H9 (cell line): Measurements from ENCODE around the gene COX5B. TPM values are rescaled to one million over a fixed set of nuclear protein-coding genes. Genes with fewer than 3 reads are reported as not detected.

Source experiments
- DNase-seq: peaks from one replicate; pipeline ENCODE4 v3.0.0-alpha.2; 2017
- H2AFZ ChIP-seq: one replicate; pipeline ENCODE4 v1.6.1; 2013; ENCODE audit warnings: mild to moderate bottlenecking, low read length, control low read depth, moderate library complexity
- H2AK5ac ChIP-seq: 2 replicates; pipeline ENCODE4 v1.6.1; 2013; ENCODE audit warnings: low read length, control low read depth, mixed read lengths; ENCODE audit not compliant: insufficient read length
- H2BK120ac ChIP-seq: one replicate; pipeline ENCODE4 v1.6.1; 2013; ENCODE audit warnings: low read depth, mild to moderate bottlenecking, low read length, control low read depth, inconsistent platforms; ENCODE audit not compliant: poor library complexity, severe bottlenecking
- H2BK12ac ChIP-seq: 2 replicates; pipeline ENCODE4 v1.6.1; 2013; ENCODE audit warnings: low read length, control low read depth, mixed read lengths, low read depth; ENCODE audit not compliant: insufficient read length
- H2BK15ac ChIP-seq: 2 replicates; pipeline ENCODE4 v1.6.1; 2013; ENCODE audit warnings: low read depth, low read length, control low read depth
- H2BK20ac ChIP-seq: one replicate; pipeline ENCODE4 v1.6.1; 2013; ENCODE audit warnings: low read depth, mild to moderate bottlenecking, low read length, control low read depth, inconsistent platforms; ENCODE audit not compliant: poor library complexity, severe bottlenecking
- H2BK5ac ChIP-seq: 2 replicates; pipeline ENCODE4 v1.6.1; 2013; ENCODE audit warnings: low read length, control low read depth, mixed read lengths; ENCODE audit not compliant: insufficient read length
- H3K14ac ChIP-seq: 2 replicates; pipeline ENCODE4 v1.6.1; 2013; ENCODE audit warnings: low read length, control low read depth; ENCODE audit not compliant: insufficient read depth
- H3K18ac ChIP-seq: 2 replicates; pipeline ENCODE4 v1.6.1; 2013; ENCODE audit warnings: low read depth, mild to moderate bottlenecking, mixed read lengths, low read length, control low read depth; ENCODE audit not compliant: insufficient read length
- H3K23ac ChIP-seq: 2 replicates; pipeline ENCODE4 v1.6.1; 2013; ENCODE audit warnings: low read length, control low read depth, mixed read lengths, low read depth; ENCODE audit not compliant: insufficient read length
- H3K23me2 ChIP-seq: 2 replicates; pipeline ENCODE4 v1.6.1; 2013; ENCODE audit warnings: low read depth, mild to moderate bottlenecking, mixed read lengths, low read length, control low read depth; ENCODE audit not compliant: insufficient read length, poor library complexity, severe bottlenecking
- H3K27ac ChIP-seq: 2 replicates; pipeline ENCODE4 v1.5.1; 2013; ENCODE audit warnings: low read length, control low read depth, mixed read lengths, low read depth; ENCODE audit not compliant: insufficient read length
- H3K27me3 ChIP-seq: 2 replicates; pipeline ENCODE4 v1.6.1; 2013; ENCODE audit warnings: low read length, control low read depth, inconsistent platforms; ENCODE audit not compliant: insufficient read depth
- H3K4ac ChIP-seq: 2 replicates; pipeline ENCODE4 v1.6.1; 2013; ENCODE audit warnings: low read depth, mild to moderate bottlenecking, control low read depth, inconsistent platforms, low read length, moderate library complexity
- H3K4me1 ChIP-seq: 2 replicates; pipeline ENCODE4 v1.6.1; 2013; ENCODE audit warnings: low read length, control low read depth, inconsistent platforms; ENCODE audit not compliant: insufficient read depth
- H3K4me2 ChIP-seq: 2 replicates; pipeline ENCODE4 v1.6.1; 2013; ENCODE audit warnings: low read length, control low read depth, mixed read lengths; ENCODE audit not compliant: insufficient read length, insufficient read depth
- H3K56ac ChIP-seq: 2 replicates; pipeline ENCODE4 v1.6.1; 2013; ENCODE audit warnings: low read depth, mild to moderate bottlenecking, mixed read lengths, low read length, control low read depth; ENCODE audit not compliant: insufficient read length
- H3K79me1 ChIP-seq: 2 replicates; pipeline ENCODE4 v1.6.1; 2013; ENCODE audit warnings: low read depth, mild to moderate bottlenecking, moderate library complexity, low read length, control low read depth, inconsistent platforms; ENCODE audit not compliant: insufficient read depth, poor library complexity, severe bottlenecking
- H3K79me2 ChIP-seq: 2 replicates; pipeline ENCODE4 v1.6.1; 2013; ENCODE audit warnings: low read length, control low read depth, inconsistent platforms; ENCODE audit not compliant: insufficient read depth
- H3K9ac ChIP-seq: 2 replicates; pipeline ENCODE4 v1.6.1; 2013; ENCODE audit warnings: low read length, control low read depth, mixed read lengths; ENCODE audit not compliant: insufficient read length; ENCODE audit errors: extremely low read depth
- H3K9me3 ChIP-seq: one replicate; pipeline ENCODE4 v1.6.1; 2013; ENCODE audit warnings: low read depth, low read length, inconsistent platforms; ENCODE audit not compliant: control insufficient read depth
- H3T11ph ChIP-seq: one replicate; pipeline ENCODE4 v1.6.1; 2013; ENCODE audit warnings: mild to moderate bottlenecking, low read length, control low read depth, inconsistent platforms
- H4K20me1 ChIP-seq: one replicate; pipeline ENCODE4 v1.6.1; 2013; ENCODE audit not compliant: control insufficient read depth, insufficient read length, insufficient read depth
- H4K5ac ChIP-seq: 2 replicates; pipeline ENCODE4 v1.6.1; 2013; ENCODE audit warnings: low read depth, mild to moderate bottlenecking, mixed read lengths, low read length, control low read depth; ENCODE audit not compliant: insufficient read length
- H4K8ac ChIP-seq: replicated peaks from 2 replicates; pipeline ENCODE4 v1.6.1; 2013; ENCODE audit warnings: low read length, control low read depth, mixed read lengths, low read depth; ENCODE audit not compliant: insufficient read length
- H4K91ac ChIP-seq: 2 replicates; pipeline ENCODE4 v1.6.1; 2013; ENCODE audit warnings: low read depth, mild to moderate bottlenecking, moderate library complexity, mixed read lengths, low read length, control low read depth; ENCODE audit not compliant: insufficient read length
- H3K27ac Mint-ChIP-seq, 3 experiments: 2 replicates in 2 of 3; 3 replicates in 1 of 3; pipeline ENCODE4 v1.8.0; 2020 to 2021; ENCODE audit warnings: mixed read lengths in 3 of 3, mild to moderate bottlenecking in 1 of 3, moderate library complexity in 1 of 3
- H3K27me3 Mint-ChIP-seq: 2 replicates; pipeline ENCODE4 v1.8.0; 2021; ENCODE audit warnings: low read depth, mild to moderate bottlenecking, moderate library complexity, mixed read lengths
- H3K36me3 Mint-ChIP-seq, 3 experiments: 2 replicates in 2 of 3; 3 replicates in 1 of 3; pipeline ENCODE4 v1.8.0; 2020 to 2021; ENCODE audit warnings: low read depth in 3 of 3, mixed read lengths in 3 of 3; ENCODE audit not compliant: insufficient read depth in 1 of 3
- H3K4me1 Mint-ChIP-seq, 2 experiments: 2 replicates each; pipeline ENCODE4 v1.8.0; 2020; ENCODE audit warnings: mixed read lengths in 2 of 2
- H3K4me3 Mint-ChIP-seq, 2 experiments: 2 replicates in 1 of 2; 3 replicates in 1 of 2; pipeline ENCODE4 v1.8.0; 2020 to 2021; ENCODE audit warnings: mild to moderate bottlenecking in 2 of 2, mixed read lengths in 2 of 2, moderate library complexity in 1 of 2
- H3K9me3 Mint-ChIP-seq, 2 experiments: 2 replicates in 1 of 2; 3 replicates in 1 of 2; pipeline ENCODE4 v1.8.0; 2020; ENCODE audit warnings: mild to moderate bottlenecking in 2 of 2, mixed read lengths in 2 of 2, moderate library complexity in 1 of 2
- CTCF ChIP-seq: fragments of 200-600 bp; sonication (generic); conservative IDR thresholded peaks from 3 replicates; pipeline ENCODE4 v1.8.0; 2021; ENCODE audit warnings: antibody characterized with exemption, mild to moderate bottlenecking
- WGBS: extraction: QIAGEN DNeasy Blood & Tissue Kit; methylation state at CpG from one replicate; pipeline ENCODE4 v1.1.7; 2013; ENCODE audit warnings: missing lambda C conversion rate, low lambda C conversion rate, mixed read lengths; ENCODE audit not compliant: insufficient read length; ENCODE audit errors: extremely low coverage; 5-methylcytosine and 5-hydroxymethylcytosine counted together
- total RNA-seq: library from RNA; stranded (reverse); gene quantifications from 2 replicates; pipeline ENCODE4 v1.2.1, GENCODE V29; 2021

COX5B gene
- total RNA-seq, 1 experiment from 2014 or later: 237 TPM

GRCh38 chr2:97677480-97677879, 31.6 kb downstream of the COX5B start:
- no peak overlapping the region for H4K5ac ChIP-seq
- Mint-ChIP-seq H3K36me3 (peaks cover 0 to 31% (median 2%) of the 10 kb centered on the region in 3 experiments; a peak in 5 of 7 replicates), H3K4me3 (no peak overlapping the region), H3K9me3 (peaks cover 24 to 39% of the 10 kb centered on the region in 2 experiments), H3K27ac (no peak overlapping the region), H3K4me1 (peaks cover 6 to 10% of the 10 kb centered on the region in 2 experiments), H3K27me3 (no peaks in the 10 kb centered on the region)
- no peak overlapping the region for H2BK12ac ChIP-seq
- H4K20me1 ChIP-seq: no peaks in the 10 kb centered on the region
- H3K18ac ChIP-seq: no peak overlapping the region
- no peaks in the 10 kb centered on the region; the same call in 1 of the 2 replicates for H3K27me3 ChIP-seq
- no peak overlapping the region for H4K91ac ChIP-seq
- no peak overlapping the region for H2AFZ ChIP-seq
- no CpG with 5 or more reads among the region's 2 CpGs for WGBS
- no peak overlapping the region for H2AK5ac ChIP-seq
- no peak overlapping the region for H2BK20ac ChIP-seq
- H3K9me3 ChIP-seq: no peaks in the 10 kb centered on the region
- H4K8ac ChIP-seq: no peak overlapping the region
- no peak overlapping the region for H3K27ac ChIP-seq
- no peak overlapping the region for H3K23ac ChIP-seq
- H3K79me2 ChIP-seq: no peaks in the 10 kb centered on the region
- no peak overlapping the region for H3K4me2 ChIP-seq
- H2BK5ac ChIP-seq: no peak overlapping the region
- H3K79me1 ChIP-seq: no peaks in the 10 kb centered on the region
- H3K14ac ChIP-seq: no peak overlapping the region
- H2BK15ac ChIP-seq: no peak overlapping the region
- DNase-seq: no peak
- no peak overlapping the region for H3K56ac ChIP-seq
- no peaks in the 10 kb centered on the region for H3K23me2 ChIP-seq
- H3K4me1 ChIP-seq: no peaks in the 10 kb centered on the region
- H3K4ac ChIP-seq: no peak overlapping the region
- H3T11ph ChIP-seq: no peak overlapping the region
- H2BK120ac ChIP-seq: no peak overlapping the region
- H3K9ac ChIP-seq: no peak overlapping the region
- no peak for TF ChIP-seq CTCF
